Neural progenitor cell (in vitro differentiated cells): ENCODE data around the gene L3MBTL1.

Experiments
- EZH2 ChIP-seq: fragments of 200-600 bp; sonication (generic); IDR thresholded peaks from 2 replicates; pipeline ENCODE4 v1.6.1; 2017; ENCODE audit warnings: antibody characterized with exemption, mild to moderate bottlenecking, moderate library complexity
- EZH2phosphoT487 ChIP-seq: fragments of 200-600 bp; sonication (generic); IDR thresholded peaks from 2 replicates; pipeline ENCODE4 v1.6.1; 2017; ENCODE audit warnings: antibody characterized with exemption

DNA sequence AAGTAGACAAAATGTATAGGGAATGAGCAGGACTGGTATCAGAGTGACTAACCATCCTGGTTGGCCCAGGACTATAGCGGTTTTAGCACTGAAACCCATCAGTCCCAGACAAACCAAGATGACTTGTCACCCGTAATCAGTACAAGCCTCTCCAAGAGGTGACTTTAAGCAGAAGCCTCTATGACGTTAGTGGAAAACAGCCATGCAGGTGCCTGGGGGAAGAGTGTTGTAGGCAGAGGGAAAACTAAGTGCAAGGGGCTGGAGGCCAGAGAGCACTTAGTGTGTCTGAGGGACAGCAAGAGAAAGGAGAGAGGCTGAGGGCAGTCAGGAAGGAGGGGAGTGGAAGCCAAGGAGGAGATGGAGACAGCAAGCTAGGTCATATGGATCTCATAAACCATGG is 53.5 kb downstream of the L3MBTL1 start:
- no peak for TF ChIP-seq EZH2
- TF ChIP-seq EZH2phosphoT487, result no peak
